ENCODE data around the gene DIP2C.

GRCh38 chr10:456486-456885, 233.0 kb downstream of the DIP2C start:
- TF ChIP-seq CTCF (IDR thresholded peaks at IDR 0.05): no peak
- TF ChIP-seq EZH2 (IDR thresholded peaks at IDR 0.05): no peak

All from neural progenitor cell (in vitro differentiated cells).